ENCODE results near the gene AATK.

AATK gene

GRCh38 chr17:81068411-81069134 lies 97.4 kb downstream of the AATK start:
- no peak for DNase-seq

GRCh38 chr17:81067391-81067811 lies 98.6 kb downstream of the AATK start:
- no peak for DNase-seq
